Naive thymus-derived CD4-positive, alpha-beta T cell (primary cell): ENCODE results near the gene MMP20. TPM values are rescaled to one million over a fixed set of nuclear protein-coding genes. Genes with fewer than 3 reads are reported as not detected.
A peak's percentile ranks its signal among the peaks of the same experiment; 100 is the strongest.

ENCODE experiments used
- ATAC-seq: fragments of 150-1000 bp; cut with Tn5 transposase; 2 replicates; pipeline ENCODE4 v1.10.0; 2021; ENCODE audit warnings: mild to moderate bottlenecking, moderate library complexity
- CTCF ChIA-PET: fragments of 350-600 bp; sonication (Branson Sonifier 250); formaldehyde crosslinking; loops from one replicate; lab custom pipeline; 2021; ENCODE audit warnings: antibody characterized with exemption; lab: Charles Lee
- POLR2A ChIA-PET: fragments of 350-600 bp; sonication (Branson Sonifier 250); formaldehyde crosslinking; loops from one replicate; lab custom pipeline; 2021; ENCODE audit warnings: antibody characterized with exemption, inconsistent platforms; lab: Charles Lee
- DNase-seq, 9 donors: peaks; one replicate each; pipeline versions ENCODE4 v3.0.0 to v3.0.0-alpha.2; 2020 to 2022; ENCODE audit warnings: mixed read lengths in 1 of 9
- H3K27ac ChIP-seq: one replicate; pipeline ENCODE4 v1.7.0; 2013; ENCODE audit warnings: mild to moderate bottlenecking, low read depth, low read length, moderate library complexity
- H3K27me3 ChIP-seq, 2 donors: one replicate each; pipeline ENCODE4 v1.7.0; 2013; ENCODE audit warnings: low read length in 2 of 2, mild to moderate bottlenecking in 2 of 2, moderate library complexity in 2 of 2; ENCODE audit not compliant: control insufficient read depth in 2 of 2, insufficient read depth in 2 of 2
- H3K36me3 ChIP-seq, 3 experiments: 1 replicate in 2 of 3; 2 replicates in 1 of 3; pipeline ENCODE4 v1.7.0; 2013; ENCODE audit warnings: low read length in 3 of 3, mild to moderate bottlenecking in 3 of 3, moderate library complexity in 1 of 3; ENCODE audit not compliant: insufficient read depth in 3 of 3, control insufficient read depth in 2 of 3
- H3K4me1 ChIP-seq, 2 donors: one replicate each; pipeline ENCODE4 v1.7.0; 2013; ENCODE audit warnings: low read length in 2 of 2, mild to moderate bottlenecking in 2 of 2, moderate library complexity in 1 of 2; ENCODE audit not compliant: control insufficient read depth in 2 of 2, insufficient read depth in 2 of 2
- H3K4me3 ChIP-seq: 2 replicates; pipeline ENCODE4 v1.7.0; 2013; ENCODE audit warnings: mild to moderate bottlenecking, low read length
- H3K9me3 ChIP-seq, 3 experiments: 1 replicate in 2 of 3; 2 replicates in 1 of 3; pipeline ENCODE4 v1.7.0; 2013; ENCODE audit warnings: low read length in 3 of 3; ENCODE audit not compliant: control insufficient read depth in 2 of 3
- H3K27ac Mint-ChIP-seq, 9 donors: one replicate each; pipeline ENCODE4 v1.8.0; 2020 to 2022; ENCODE audit warnings: mixed read lengths in 9 of 9, mild to moderate bottlenecking in 8 of 9, moderate library complexity in 5 of 9, inconsistent platforms in 2 of 9
- H3K27me3 Mint-ChIP-seq, 5 donors: one replicate each; pipeline ENCODE4 v1.8.0; 2021 to 2022; ENCODE audit warnings: mixed read lengths in 5 of 5, mild to moderate bottlenecking in 1 of 5
- H3K36me3 Mint-ChIP-seq, 5 donors: one replicate each; pipeline ENCODE4 v1.8.0; 2020 to 2022; ENCODE audit warnings: mixed read lengths in 5 of 5, mild to moderate bottlenecking in 3 of 5, inconsistent platforms in 1 of 5
- H3K4me1 Mint-ChIP-seq, 7 donors: one replicate each; pipeline ENCODE4 v1.8.0; 2020 to 2022; ENCODE audit warnings: mixed read lengths in 7 of 7, mild to moderate bottlenecking in 3 of 7, inconsistent platforms in 1 of 7
- H3K4me3 Mint-ChIP-seq, 10 donors: one replicate each; pipeline ENCODE4 v1.8.0; 2020 to 2022; ENCODE audit warnings: mild to moderate bottlenecking in 10 of 10, mixed read lengths in 10 of 10, moderate library complexity in 6 of 10, inconsistent platforms in 2 of 10
- H3K9me3 Mint-ChIP-seq, 11 donors: one replicate each; pipeline ENCODE4 v1.8.0; 2020 to 2022; ENCODE audit warnings: mixed read lengths in 11 of 11, mild to moderate bottlenecking in 4 of 11, inconsistent platforms in 1 of 11, moderate library complexity in 1 of 11
- intact Hi-C, 2 donors: fragments of 100-400 bp; cut with micrococcal nuclease; formaldehyde crosslinking; loops; one replicate each; pipeline ENCODE4 v1.15.1; 2023
- polyA plus RNA-seq, 2 donors: library from polyadenylated mRNA; unstranded; fragments of 300-500 nt; fragmentation: Illumina TruSeq; gene quantifications; one replicate each; pipeline ENCODE4 v1.2.3, GENCODE V29; 2021
- total RNA-seq, 6 experiments: library from RNA in 5 of 6; stranded (reverse) in 5 of 6; gene quantifications; 1 replicate in 5 of 6; 2 replicates in 1 of 6; pipeline ENCODE4 v1.2.3 and lab custom pipeline; 2021 to 2026

The MMP20 gene
- total and polyA plus RNA-seq, 7 experiments from 2014 or later = not detected

- no peaks in the 10 kb centered on the region for H3K9me3 Mint-ChIP-seq
- no peaks in the 10 kb centered on the region for H3K36me3 Mint-ChIP-seq
- peaks cover 0 to 5% (median 0%) of the 10 kb centered on the region in 7 donors for H3K4me1 Mint-ChIP-seq
- ATAC-seq (no peak), DNase-seq (no peak)
- POLR2A ChIA-PET = interaction anchor here (0.5 to 0.6 kb wide), 2 partner anchors 59 to 276 kb away, joined by 3 to 9 read pairs; no protein-coding TSS in a partner anchor
- H3K27me3 Mint-ChIP-seq = peaks cover 0 to 10% (median 0%) of the 10 kb centered on the region in 5 donors
- no peaks in the 10 kb centered on the region for H3K36me3 ChIP-seq
- intact Hi-C loops = no loop called here
- H3K27me3 ChIP-seq = no peaks in the 10 kb centered on the region
- no peak overlapping the region for H3K4me3 ChIP-seq
- no peak overlapping the region for H3K27ac Mint-ChIP-seq
- H3K4me3 Mint-ChIP-seq = no peak overlapping the region
- H3K9me3 ChIP-seq = no peaks in the 10 kb centered on the region
- no peaks in the 10 kb centered on the region for H3K4me1 ChIP-seq
- H3K27ac ChIP-seq = no peak overlapping the region
- CTCF ChIA-PET = no interaction called here
These were observed 73.9 kb downstream of the MMP20 start for GRCh38 chr11:102551169-102551781.

- ChIA-PET CTCF (no interaction called here), POLR2A (no interaction called here)
- ATAC-seq = peak; percentile 79
These were observed 78.1 kb downstream of the MMP20 start for GRCh38 chr11:102546923-102547471.

GRCh38 chr11:102546427-102546826 lies 78.7 kb downstream of the MMP20 start:
- ATAC-seq (peak; percentile 49), DNase-seq (no peak)
- CTCF ChIA-PET = no interaction called here
- Histone ChIP-seq H3K36me3 (no peaks in the 10 kb centered on the region), H3K27me3 (no peaks in the 10 kb centered on the region), H3K4me1 (no peaks in the 10 kb centered on the region), H3K9me3 (no peaks in the 10 kb centered on the region), H3K4me3 (no peak overlapping the region), H3K27ac (no peak overlapping the region)
- Mint-ChIP-seq H3K27ac (no peak overlapping the region), H3K4me3 (no peak overlapping the region), H3K27me3 (peaks cover 0 to 6% (median 0%) of the 10 kb centered on the region in 5 donors), H3K4me1 (peaks cover 0 to 5% (median 0%) of the 10 kb centered on the region in 7 donors), H3K9me3 (no peaks in the 10 kb centered on the region), H3K36me3 (peaks cover 0 to 1% (median 0%) of the 10 kb centered on the region in 5 donors)
- intact Hi-C loops = no loop called here
- POLR2A ChIA-PET = no interaction called here

More at GRCh38 chr11:102546923-102547471, 78.1 kb downstream of the MMP20 start:
- no peak overlapping the region for H3K4me3 Mint-ChIP-seq
- peaks cover 0 to 8% (median 0%) of the 10 kb centered on the region in 5 donors for H3K27me3 Mint-ChIP-seq
- DNase-seq = no peak
- no peaks in the 10 kb centered on the region for H3K27me3 ChIP-seq
- H3K27ac ChIP-seq = no peak overlapping the region
- H3K27ac Mint-ChIP-seq = no peak overlapping the region
- H3K9me3 Mint-ChIP-seq = no peaks in the 10 kb centered on the region
- peaks cover 0 to 1% (median 0%) of the 10 kb centered on the region in 5 donors for H3K36me3 Mint-ChIP-seq
- intact Hi-C loops = no loop called here
- H3K4me3 ChIP-seq = no peak overlapping the region
- peaks cover 0 to 5% (median 0%) of the 10 kb centered on the region in 7 donors for H3K4me1 Mint-ChIP-seq
- no peaks in the 10 kb centered on the region for H3K4me1 ChIP-seq
- no peaks in the 10 kb centered on the region for H3K36me3 ChIP-seq
- no peaks in the 10 kb centered on the region for H3K9me3 ChIP-seq

GRCh38 chr11:102545701-102546100 lies 79.4 kb downstream of the MMP20 start:
- H3K27me3 ChIP-seq = no peaks in the 10 kb centered on the region
- ATAC-seq (no peak), DNase-seq (no peak)
- no peak overlapping the region for H3K27ac ChIP-seq
- H3K4me1 ChIP-seq = no peaks in the 10 kb centered on the region
- Mint-ChIP-seq H3K27me3 (peaks cover 0 to 9% (median 0%) of the 10 kb centered on the region in 5 donors), H3K9me3 (no peaks in the 10 kb centered on the region), H3K36me3 (peaks cover 0 to 1% (median 0%) of the 10 kb centered on the region in 5 donors), H3K4me1 (peaks cover 0 to 5% (median 0%) of the 10 kb centered on the region in 7 donors), H3K27ac (no peak overlapping the region), H3K4me3 (no peak overlapping the region)
- no peaks in the 10 kb centered on the region for H3K9me3 ChIP-seq
- no peaks in the 10 kb centered on the region for H3K36me3 ChIP-seq
- CTCF ChIA-PET = no interaction called here
- POLR2A ChIA-PET = no interaction called here
- no peak overlapping the region for H3K4me3 ChIP-seq
- intact Hi-C loops = no loop called here

- intact Hi-C loops = no loop called here
- Histone ChIP-seq H3K9me3 (no peaks in the 10 kb centered on the region), H3K4me1 (no peaks in the 10 kb centered on the region), H3K27ac (no peak overlapping the region), H3K36me3 (no peaks in the 10 kb centered on the region), H3K4me3 (no peak overlapping the region), H3K27me3 (no peaks in the 10 kb centered on the region)
- Mint-ChIP-seq H3K4me1 (peaks cover 0 to 5% (median 0%) of the 10 kb centered on the region in 7 donors), H3K36me3 (peaks cover 0 to 1% (median 0%) of the 10 kb centered on the region in 5 donors), H3K27ac (no peak overlapping the region), H3K4me3 (no peak overlapping the region), H3K27me3 (peaks cover 0 to 12% (median 0%) of the 10 kb centered on the region in 5 donors), H3K9me3 (no peaks in the 10 kb centered on the region)
- DNase-seq = no peak
- no peak for ATAC-seq
- POLR2A ChIA-PET = interaction anchor here (0.6 kb wide), 1 partner anchor 241 kb away, joined by 4 read pairs; no protein-coding TSS in a partner anchor
- CTCF ChIA-PET = no interaction called here
These were observed 80.5 kb downstream of the MMP20 start for GRCh38 chr11:102544594-102544993.

GRCh38 chr11:102539567-102539966 lies 85.6 kb downstream of the MMP20 start:
- no peaks in the 10 kb centered on the region for H3K27me3 ChIP-seq
- DNase-seq (no peak), ATAC-seq (no peak)
- Mint-ChIP-seq H3K36me3 (peaks cover 0 to 2% (median 0%) of the 10 kb centered on the region in 5 donors), H3K9me3 (peaks cover 0 to 1% (median 0%) of the 10 kb centered on the region in 11 donors), H3K4me3 (no peak overlapping the region), H3K27me3 (peaks cover 0 to 23% (median 13%) of the 10 kb centered on the region in 5 donors), H3K4me1 (no peaks in the 10 kb centered on the region), H3K27ac (no peak overlapping the region)
- no peaks in the 10 kb centered on the region for H3K36me3 ChIP-seq
- H3K4me1 ChIP-seq = no peaks in the 10 kb centered on the region
- CTCF ChIA-PET = no interaction called here
- intact Hi-C loops = no loop called here
- POLR2A ChIA-PET = no interaction called here
- H3K27ac ChIP-seq = no peak overlapping the region
- no peak overlapping the region for H3K4me3 ChIP-seq
- H3K9me3 ChIP-seq = no peaks in the 10 kb centered on the region
